ENCODE measurements around the gene NRIP3.

DNA sequence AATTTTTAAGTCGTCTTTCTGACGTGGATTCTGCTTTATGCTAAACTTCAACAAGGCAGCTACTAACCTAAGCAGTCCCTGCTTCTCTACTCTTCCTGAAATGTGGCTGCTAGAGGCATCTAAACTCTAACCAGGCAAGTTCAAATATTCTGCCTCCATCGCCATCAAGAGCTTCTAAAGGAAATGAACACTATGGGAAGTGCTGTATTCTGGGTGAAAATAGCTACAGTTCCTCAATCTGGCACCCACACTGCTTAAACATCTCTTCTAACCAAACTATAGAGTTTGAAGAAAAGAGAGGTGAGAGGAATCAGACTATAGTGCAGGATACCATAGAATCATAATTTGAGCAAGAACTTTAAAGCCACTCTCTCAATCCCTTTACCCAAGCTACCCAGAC, 6.3 kb downstream of the NRIP3 start:
- TF ChIP-seq, protein P1, sequence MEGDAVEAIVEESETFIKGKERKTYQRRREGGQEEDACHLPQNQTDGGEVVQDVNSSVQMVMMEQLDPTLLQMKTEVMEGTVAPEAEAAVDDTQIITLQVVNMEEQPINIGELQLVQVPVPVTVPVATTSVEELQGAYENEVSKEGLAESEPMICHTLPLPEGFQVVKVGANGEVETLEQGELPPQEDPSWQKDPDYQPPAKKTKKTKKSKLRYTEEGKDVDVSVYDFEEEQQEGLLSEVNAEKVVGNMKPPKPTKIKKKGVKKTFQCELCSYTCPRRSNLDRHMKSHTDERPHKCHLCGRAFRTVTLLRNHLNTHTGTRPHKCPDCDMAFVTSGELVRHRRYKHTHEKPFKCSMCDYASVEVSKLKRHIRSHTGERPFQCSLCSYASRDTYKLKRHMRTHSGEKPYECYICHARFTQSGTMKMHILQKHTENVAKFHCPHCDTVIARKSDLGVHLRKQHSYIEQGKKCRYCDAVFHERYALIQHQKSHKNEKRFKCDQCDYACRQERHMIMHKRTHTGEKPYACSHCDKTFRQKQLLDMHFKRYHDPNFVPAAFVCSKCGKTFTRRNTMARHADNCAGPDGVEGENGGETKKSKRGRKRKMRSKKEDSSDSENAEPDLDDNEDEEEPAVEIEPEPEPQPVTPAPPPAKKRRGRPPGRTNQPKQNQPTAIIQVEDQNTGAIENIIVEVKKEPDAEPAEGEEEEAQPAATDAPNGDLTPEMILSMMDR (IDR thresholded peaks at IDR 0.05): no peak
- TF ChIP-seq POLR2A (IDR thresholded peaks at IDR 0.05): no peak

Data from prostate gland (tissue), 2 donors.